ENCODE data around the gene JAK2. TPM values are rescaled to one million over a fixed set of nuclear protein-coding genes. Genes with fewer than 3 reads are reported as not detected.
"Not testable (repeated sequence)": the region's sequence is repeated elsewhere in the genome, so short reads cannot be mapped to it uniquely, and the experiment has no call there.

JAK2 gene
- total RNA-seq, 2 experiments from 2014 or later: 53.4 to 55.4 TPM

GRCh38 chr9:5089737-5090136 lies 104.7 kb downstream of the JAK2 start:
- no peak overlapping the region for H3K4me3 Mint-ChIP-seq
- peaks cover 40% of the 10 kb centered on the region for H3K36me3 Mint-ChIP-seq (ENCODE audit: low read depth)
- ChIA-PET POLR2A (no interaction called here), CTCF (no interaction called here)
- H3K9me3 Mint-ChIP-seq: peaks cover 10% of the 10 kb centered on the region
- no peaks in the 10 kb centered on the region for H3K4me1 Mint-ChIP-seq
- DNase-seq: no peak
- no peak overlapping the region for H3K27ac Mint-ChIP-seq
- no peaks in the 10 kb centered on the region for H3K27me3 Mint-ChIP-seq

GRCh38 chr9:5095795-5096194 lies 110.7 kb downstream of the JAK2 start:
- peaks cover 5% of the 10 kb centered on the region for H3K9me3 Mint-ChIP-seq
- H3K27me3 Mint-ChIP-seq: no peaks in the 10 kb centered on the region
- no peaks in the 10 kb centered on the region for H3K4me1 Mint-ChIP-seq
- no peaks in the 10 kb centered on the region for H3K36me3 Mint-ChIP-seq (ENCODE audit: low read depth)
- ChIA-PET POLR2A (no interaction called here), CTCF (no interaction called here)
- no peak overlapping the region for H3K4me3 Mint-ChIP-seq
- H3K27ac Mint-ChIP-seq: no peak overlapping the region
- DNase-seq: no peak

- DNase-seq: no peak
- peaks cover 3% of the 10 kb centered on the region for H3K36me3 Mint-ChIP-seq (ENCODE audit: low read depth)
- ChIA-PET CTCF (no interaction called here), POLR2A (no interaction called here)
- no peak overlapping the region for H3K27ac Mint-ChIP-seq
- H3K4me3 Mint-ChIP-seq: no peak overlapping the region
- peaks cover 15% of the 10 kb centered on the region for H3K9me3 Mint-ChIP-seq
- no peaks in the 10 kb centered on the region for H3K27me3 Mint-ChIP-seq
- no peaks in the 10 kb centered on the region for H3K4me1 Mint-ChIP-seq
These were observed 114.4 kb downstream of the JAK2 start for GRCh38 chr9:5099466-5099865.

GRCh38 chr9:5101127-5101526 lies 116.1 kb downstream of the JAK2 start:
- H3K4me1 Mint-ChIP-seq, H3K27me3 Mint-ChIP-seq, H3K4me3 Mint-ChIP-seq, CTCF ChIA-PET, DNase-seq, H3K27ac Mint-ChIP-seq, POLR2A ChIA-PET: not testable (repeated sequence)
- peaks cover 28% of the 10 kb centered on the region for H3K9me3 Mint-ChIP-seq
- peaks cover 20% of the 10 kb centered on the region for H3K36me3 Mint-ChIP-seq (ENCODE audit: low read depth)

- H3K27me3 Mint-ChIP-seq, H3K4me3 Mint-ChIP-seq, H3K27ac Mint-ChIP-seq, POLR2A ChIA-PET, DNase-seq, H3K4me1 Mint-ChIP-seq, CTCF ChIA-PET: not testable (repeated sequence)
- peaks cover 31% of the 10 kb centered on the region for H3K36me3 Mint-ChIP-seq (ENCODE audit: low read depth)
- peaks cover 24% of the 10 kb centered on the region for H3K9me3 Mint-ChIP-seq
These were observed 121.4 kb downstream of the JAK2 start for GRCh38 chr9:5106517-5106916.

GRCh38 chr9:5110867-5111681 lies 126.0 kb downstream of the JAK2 start:
- ChIA-PET CTCF (no interaction called here), POLR2A (no interaction called here)
- no peaks in the 10 kb centered on the region for H3K4me1 Mint-ChIP-seq
- no peak for DNase-seq
- no peak overlapping the region for H3K27ac Mint-ChIP-seq
- peaks cover 45% of the 10 kb centered on the region for H3K36me3 Mint-ChIP-seq (ENCODE audit: low read depth)
- no peak overlapping the region for H3K4me3 Mint-ChIP-seq
- H3K27me3 Mint-ChIP-seq: no peaks in the 10 kb centered on the region
- H3K9me3 Mint-ChIP-seq: peaks cover 4% of the 10 kb centered on the region

GRCh38 chr9:5111696-5112095 lies 126.6 kb downstream of the JAK2 start:
- CTCF ChIA-PET: no interaction called here
- H3K4me1 Mint-ChIP-seq: no peaks in the 10 kb centered on the region
- POLR2A ChIA-PET: no interaction called here
- H3K36me3 Mint-ChIP-seq (ENCODE audit: low read depth): peaks cover 39% of the 10 kb centered on the region
- H3K9me3 Mint-ChIP-seq: peaks cover 4% of the 10 kb centered on the region
- H3K4me3 Mint-ChIP-seq: no peak overlapping the region
- no peaks in the 10 kb centered on the region for H3K27me3 Mint-ChIP-seq
- H3K27ac Mint-ChIP-seq: no peak overlapping the region
- DNase-seq: no peak

- H3K36me3 Mint-ChIP-seq (ENCODE audit: low read depth): peaks cover 40% of the 10 kb centered on the region
- H3K9me3 Mint-ChIP-seq: peaks cover 4% of the 10 kb centered on the region
- no peak overlapping the region for H3K27ac Mint-ChIP-seq
- H3K4me1 Mint-ChIP-seq: no peaks in the 10 kb centered on the region
- H3K27me3 Mint-ChIP-seq: no peaks in the 10 kb centered on the region
- H3K4me3 Mint-ChIP-seq: no peak overlapping the region
- CTCF ChIA-PET: no interaction called here
- POLR2A ChIA-PET: interaction anchor here (0.6 kb wide), 1 partner anchor 329 kb away, joined by 4 read pairs; no protein-coding TSS in a partner anchor
- no peak for DNase-seq
These were observed 127.1 kb downstream of the JAK2 start for GRCh38 chr9:5112109-5112592.

- no peak for DNase-seq
- H3K27ac Mint-ChIP-seq: no peak overlapping the region
- no peaks in the 10 kb centered on the region for H3K4me1 Mint-ChIP-seq
- ChIA-PET POLR2A (interaction anchor here (0.6 kb wide), 1 partner anchor 330 kb away, joined by 4 read pairs; no protein-coding TSS in a partner anchor), CTCF (interaction anchor here (0.6 kb wide), 1 partner anchor 45 kb away, joined by 3 read pairs; no protein-coding TSS in a partner anchor)
- H3K36me3 Mint-ChIP-seq (ENCODE audit: low read depth): peaks cover 38% of the 10 kb centered on the region
- H3K9me3 Mint-ChIP-seq: peaks cover 2% of the 10 kb centered on the region
- no peaks in the 10 kb centered on the region for H3K27me3 Mint-ChIP-seq
- no peak overlapping the region for H3K4me3 Mint-ChIP-seq
These were observed 127.6 kb downstream of the JAK2 start for GRCh38 chr9:5112646-5113045.

- peaks cover 2% of the 10 kb centered on the region for H3K9me3 Mint-ChIP-seq
- CTCF ChIA-PET: no interaction called here
These were observed 128.5 kb downstream of the JAK2 start for GRCh38 chr9:5113523-5113922.

GRCh38 chr9:5113994-5114748 lies 129.1 kb downstream of the JAK2 start:
- H3K4me3 Mint-ChIP-seq: no peak overlapping the region
- no peak for DNase-seq
- ChIA-PET CTCF (no interaction called here), POLR2A (no interaction called here)
- H3K27me3 Mint-ChIP-seq: no peaks in the 10 kb centered on the region
- H3K4me1 Mint-ChIP-seq: no peaks in the 10 kb centered on the region
- no peak overlapping the region for H3K27ac Mint-ChIP-seq
- H3K9me3 Mint-ChIP-seq: peaks cover 2% of the 10 kb centered on the region
- peaks cover 44% of the 10 kb centered on the region for H3K36me3 Mint-ChIP-seq (ENCODE audit: low read depth)

More at GRCh38 chr9:5113523-5113922, 128.5 kb downstream of the JAK2 start:
- Mint-ChIP-seq H3K27ac (no peak overlapping the region), H3K4me3 (no peak overlapping the region), H3K27me3 (no peaks in the 10 kb centered on the region), H3K36me3 (ENCODE audit: low read depth) (peaks cover 43% of the 10 kb centered on the region), H3K4me1 (no peaks in the 10 kb centered on the region)
- DNase-seq: no peak
- POLR2A ChIA-PET: no interaction called here

- CTCF ChIA-PET: no interaction called here
- POLR2A ChIA-PET: no interaction called here
- no peaks in the 10 kb centered on the region for H3K27me3 Mint-ChIP-seq
These were observed 137.0 kb downstream of the JAK2 start for GRCh38 chr9:5122116-5122515.

GRCh38 chr9:5122516-5122915 lies 137.4 kb downstream of the JAK2 start:
- Mint-ChIP-seq H3K36me3 (ENCODE audit: low read depth) (peaks cover 40% of the 10 kb centered on the region), H3K27me3 (no peaks in the 10 kb centered on the region), H3K4me1 (no peaks in the 10 kb centered on the region), H3K9me3 (no peaks in the 10 kb centered on the region), H3K27ac (no peak overlapping the region), H3K4me3 (no peak overlapping the region)
- POLR2A ChIA-PET: no interaction called here
- no peak for DNase-seq
- CTCF ChIA-PET: no interaction called here

More at GRCh38 chr9:5122116-5122515, 137.0 kb downstream of the JAK2 start:
- H3K4me3 Mint-ChIP-seq: no peak overlapping the region
- H3K9me3 Mint-ChIP-seq: no peaks in the 10 kb centered on the region
- no peak for DNase-seq
- peaks cover 40% of the 10 kb centered on the region for H3K36me3 Mint-ChIP-seq (ENCODE audit: low read depth)
- H3K27ac Mint-ChIP-seq: no peak overlapping the region
- H3K4me1 Mint-ChIP-seq: no peaks in the 10 kb centered on the region
